HepG2 (cell line): ENCODE data around the gene TYW1.

Source experiments
- ATF7 ChIP-seq, 2 experiments: fragments of 450-650 bp in 1 of 2; sonication (generic) in 1 of 2; formaldehyde crosslinking in 1 of 2; IDR thresholded peaks; 2 replicates each; pipeline versions ENCODE4 v1.4.0 to v1.6.1; 2016 to 2020; ENCODE audit warnings: antibody characterized with exemption in 1 of 2, mild to moderate bottlenecking in 1 of 2, missing genetic modification reagents in 1 of 2
- CTCF ChIP-seq: sonication (generic); formaldehyde crosslinking; IDR thresholded peaks from 2 replicates; pipeline ENCODE4 v1.5.0; 2020; ENCODE audit warnings: mild to moderate bottlenecking, missing genetic modification reagents, moderate library complexity
- GABPB1 ChIP-seq: IDR thresholded peaks from 2 replicates; pipeline ENCODE4 v1.6.1; 2016; ENCODE audit warnings: mild to moderate bottlenecking, missing genetic modification reagents, moderate library complexity, missing compliant biosample characterization
- NFE2 ChIP-seq: sonication (generic); formaldehyde crosslinking; IDR thresholded peaks from 2 replicates; pipeline ENCODE4 v1.4.0; 2020; ENCODE audit warnings: missing genetic modification reagents
- NR2C2 ChIP-seq: sonication (generic); formaldehyde crosslinking; IDR thresholded peaks from 2 replicates; pipeline ENCODE4 v1.4.0; 2020; ENCODE audit warnings: missing genetic modification reagents, mild to moderate bottlenecking, moderate library complexity, borderline replicate concordance

GRCh38 chr7:66952343-66953043, 44.1 kb upstream of the TYW1 start:
- TF ChIP-seq ATF7 (IDR thresholded peaks at IDR 0.05) (no peak), ATF7 (CRISPR knock-in tag; IDR thresholded peaks at IDR 0.05) (no peak), NFE2 (no peak), GABPB1 (CRISPR knock-in tag) (no peak), NR2C2 (CRISPR knock-in tag) (no peak), CTCF (CRISPR knock-in tag) (no peak)
